ENCODE data around the gene MC5R.

Gene MC5R

GRCh38 chr18:13799396-13799795 lies 24.6 kb upstream of the MC5R start:
- Histone ChIP-seq H3K36me3 (no peaks in the 10 kb centered on the region), H3K4me1 (no peaks in the 10 kb centered on the region), H3K4me3 (ENCODE audit: low read depth, low read length) (no peak overlapping the region), H3K27me3 (peaks cover 6% of the 10 kb centered on the region; the same call in 1 of the 2 replicates), H3K9me3 (no peaks in the 10 kb centered on the region)
- TF ChIP-seq CTCF (IDR thresholded peaks at IDR 0.05; ENCODE audit: low read depth, low read length), result no peak
- no peak for DNase-seq

GRCh38 chr18:13800505-13801259 lies 23.3 kb upstream of the MC5R start:
- Histone ChIP-seq H3K4me1 (no peaks in the 10 kb centered on the region), H3K4me3 (ENCODE audit: low read depth, low read length) (no peak overlapping the region; the same call in 1 of the 2 replicates), H3K27me3 (peaks cover 6% of the 10 kb centered on the region; the same call in 1 of the 2 replicates), H3K36me3 (no peaks in the 10 kb centered on the region), H3K9me3 (no peaks in the 10 kb centered on the region)
- peak; percentile 45 for TF ChIP-seq CTCF (IDR thresholded peaks at IDR 0.05; ENCODE audit: low read depth, low read length)
- DNase-seq, result peak; percentile 57

GRCh38 chr18:13801260-13801601 lies 22.7 kb upstream of the MC5R start:
- DNase-seq, result no peak
- Histone ChIP-seq H3K27me3 (peaks cover 6% of the 10 kb centered on the region; the same call in 1 of the 2 replicates), H3K4me1 (no peaks in the 10 kb centered on the region), H3K9me3 (no peaks in the 10 kb centered on the region), H3K36me3 (no peaks in the 10 kb centered on the region), H3K4me3 (ENCODE audit: low read depth, low read length) (no peak overlapping the region; the same call in 1 of the 2 replicates)
- no peak for TF ChIP-seq CTCF (IDR thresholded peaks at IDR 0.05; ENCODE audit: low read depth, low read length)

- H3K36me3 ChIP-seq, result no peaks in the 10 kb centered on the region
- no peak for DNase-seq
- no peaks in the 10 kb centered on the region for H3K4me1 ChIP-seq
- TF ChIP-seq CTCF (IDR thresholded peaks at IDR 0.05; ENCODE audit: low read depth, low read length), result no peak
- peaks cover 6% of the 10 kb centered on the region; the same call in 1 of the 2 replicates for H3K27me3 ChIP-seq
- no peaks in the 10 kb centered on the region for H3K9me3 ChIP-seq
- H3K4me3 ChIP-seq (ENCODE audit: low read depth, low read length), result no peak overlapping the region
These were observed 19.6 kb upstream of the MC5R start for GRCh38 chr18:13804305-13804704.

- Histone ChIP-seq H3K4me1 (no peaks in the 10 kb centered on the region), H3K9me3 (no peaks in the 10 kb centered on the region), H3K27me3 (no peaks in the 10 kb centered on the region), H3K4me3 (ENCODE audit: low read depth, low read length) (no peak overlapping the region), H3K36me3 (no peaks in the 10 kb centered on the region)
- TF ChIP-seq CTCF (IDR thresholded peaks at IDR 0.05; ENCODE audit: low read depth, low read length), result no peak
- no peak for DNase-seq
These were observed 15.5 kb upstream of the MC5R start for GRCh38 chr18:13808294-13809042.

GRCh38 chr18:13809043-13809430 lies 14.9 kb upstream of the MC5R start:
- H3K36me3 ChIP-seq, result no peaks in the 10 kb centered on the region
- no peaks in the 10 kb centered on the region for H3K9me3 ChIP-seq
- no peak for DNase-seq
- no peak for TF ChIP-seq CTCF (IDR thresholded peaks at IDR 0.05; ENCODE audit: low read depth, low read length)
- no peak overlapping the region for H3K4me3 ChIP-seq (ENCODE audit: low read depth, low read length)
- H3K27me3 ChIP-seq, result no peaks in the 10 kb centered on the region
- no peaks in the 10 kb centered on the region for H3K4me1 ChIP-seq
